Upper lobe of left lung (tissue), 6 donors: ENCODE data around the gene ATP1A1. TPM values are rescaled to one million over a fixed set of nuclear protein-coding genes. Genes with fewer than 3 reads are reported as not detected.

Experiments used
- ATAC-seq, 2 donors: fragments of 200-7000 bp; cut with Tn5 transposase; one replicate each; pipeline ENCODE4 v1.9.1; 2022; ENCODE audit warnings: mild to moderate bottlenecking in 2 of 2, moderate library complexity in 2 of 2; ENCODE audit not compliant: low FRiP score in 2 of 2
- DNase-seq, 2 donors: peaks; one replicate each; pipeline ENCODE4 v3.0.0-alpha.2; 2019 to 2020
- H3K27ac ChIP-seq, 4 donors: fragments of 200-600 bp; sonication (generic); one replicate each; pipeline ENCODE4 v1.5.1; 2016 to 2019
- H3K27me3 ChIP-seq, 4 donors: fragments of 200-600 bp; sonication (generic); one replicate each; pipeline ENCODE4 v1.5.1; 2017 to 2019
- H3K36me3 ChIP-seq, 4 donors: fragments of 200-600 bp; sonication (generic); one replicate each; pipeline ENCODE4 v1.5.1; 2016 to 2019
- H3K4me1 ChIP-seq, 4 donors: fragments of 200-600 bp; sonication (generic); one replicate each; pipeline ENCODE4 v1.5.1; 2018 to 2019
- H3K4me3 ChIP-seq, 4 donors: fragments of 200-600 bp; sonication (generic); one replicate each; pipeline ENCODE4 v1.5.1; 2017 to 2019; ENCODE audit warnings: mild to moderate bottlenecking in 2 of 4, moderate library complexity in 1 of 4
- H3K9me3 ChIP-seq, 4 donors: fragments of 200-600 bp; sonication (generic); one replicate each; pipeline ENCODE4 v1.5.1; 2018 to 2019
- CTCF ChIP-seq, 6 experiments: fragments of 450-650 bp in 4 of 6; fragments of 200-600 bp in 2 of 6; sonication (generic) in 2 of 6; IDR thresholded peaks; one replicate each; pipeline ENCODE4 v1.5.1; 2016 to 2019; ENCODE audit warnings: antibody characterized with exemption in 6 of 6
- EP300 ChIP-seq, 4 donors: sonication (generic); formaldehyde crosslinking; IDR thresholded peaks; one replicate each; pipeline ENCODE4 v1.5.1; 2017; ENCODE audit warnings: antibody characterized with exemption in 4 of 4, control low read depth in 2 of 4
- POLR2A ChIP-seq, 4 donors: fragments of 450-650 bp; IDR thresholded peaks; one replicate each; pipeline ENCODE4 v1.5.1; 2016 to 2017; ENCODE audit warnings: antibody characterized with exemption in 4 of 4, mild to moderate bottlenecking in 2 of 4
- POLR2AphosphoS5 ChIP-seq, 2 donors: sonication (generic); formaldehyde crosslinking; IDR thresholded peaks; one replicate each; pipeline ENCODE4 v1.5.1; 2017; ENCODE audit warnings: antibody characterized with exemption in 2 of 2
- WGBS, 2 donors: methylation state at CpG; one replicate each; pipeline ENCODE4 v1.1.5; 2017 to 2018; 5-methylcytosine and 5-hydroxymethylcytosine counted together
- total RNA-seq, 6 donors: library from RNA; depleted of rRNA in 4 of 6; stranded (reverse); fragments of >200 nt in 4 of 6; gene quantifications; one replicate each; pipeline versions ENCODE4 v1.1.0 to v1.2.1, GENCODE V29; 2016 to 2021
- donor health status: DM: no; HTN: no; CAD: no; lungs with moderate emphysema.
- donor health status: DM: no; HTN: yes; CAD: no; lungs with severe emphysema.

The ATP1A1 gene
- total RNA-seq, 6 donors from 2014 or later, result 383 to 829 (median 696) TPM

DNA sequence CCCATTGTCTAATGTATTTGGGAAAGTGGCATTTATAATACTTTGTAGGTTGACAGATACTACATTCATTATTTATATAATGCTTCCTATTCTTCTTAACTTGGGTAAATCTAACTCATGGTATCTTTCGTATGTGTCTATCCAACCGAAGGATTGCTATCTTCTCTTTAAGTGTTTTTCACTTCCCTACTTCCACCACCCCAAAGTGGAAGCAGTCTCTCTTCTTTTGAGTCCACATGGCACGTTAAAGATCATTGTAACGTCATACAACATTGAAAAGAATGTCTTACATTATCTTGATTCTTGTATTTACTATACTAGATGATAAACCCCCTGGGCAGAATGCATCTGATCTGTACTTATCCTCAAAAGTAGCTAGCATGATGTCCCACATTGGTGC lies 21.2 kb downstream of the ATP1A1 start:
- 83 to 90% methylated on average over 4 of the region's 4 CpGs for WGBS, 2 donors
- ATAC-seq, result no peak
- Histone ChIP-seq H3K4me1 (peaks cover 0 to 39% (median 33%) of the 10 kb centered on the region in 4 donors), H3K9me3 (no peaks in the 10 kb centered on the region), H3K27me3 (no peaks in the 10 kb centered on the region), H3K36me3 (peaks cover 65 to 100% (median 97%) of the 10 kb centered on the region in 4 donors), H3K4me3 (no peak overlapping the region), H3K27ac (peak overlapping the region in 2 of 4 donors; percentile 5 to 72)
- no peak for TF ChIP-seq POLR2AphosphoS5 (IDR thresholded peaks at IDR 0.05)
- no peak for DNase-seq

DNA sequence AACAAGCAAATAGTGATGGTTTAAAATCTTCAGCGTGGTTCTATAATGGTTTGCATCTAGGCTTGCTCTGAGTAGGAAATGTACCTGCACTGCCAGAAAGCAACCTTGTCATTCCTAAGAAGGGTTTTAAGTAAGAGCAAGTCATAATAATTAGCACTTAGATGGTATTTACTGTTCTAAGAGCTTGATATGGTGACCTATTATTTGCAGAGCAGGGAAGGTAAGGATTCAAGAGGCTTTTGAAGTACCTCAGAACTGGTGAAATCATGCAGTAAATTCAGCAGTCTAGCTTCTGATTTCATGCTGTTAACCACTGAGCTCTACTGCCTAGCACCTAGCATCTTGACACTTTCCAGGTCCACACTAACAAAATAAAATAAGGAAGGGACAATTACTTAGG lies 23.7 kb downstream of the ATP1A1 start:
- TF ChIP-seq POLR2AphosphoS5 (IDR thresholded peaks at IDR 0.05), result peak in 1 of 2 donors; percentile 36
- no peak for TF ChIP-seq CTCF (IDR thresholded peaks at IDR 0.05)
- peak in 1 of 4 donors; percentile 38 for TF ChIP-seq POLR2A (IDR thresholded peaks at IDR 0.05)
- TF ChIP-seq EP300 (IDR thresholded peaks at IDR 0.05), result peak in 2 of 4 donors; percentile 24 to 70
- H3K9me3 ChIP-seq, result no peaks in the 10 kb centered on the region
- no peak overlapping the region for H3K4me3 ChIP-seq
- 61 to 67% methylated on average over 1 of the region's 1 CpG for WGBS, 2 donors
- peak overlapping the region in 3 of 4 donors; percentile 31 to 74 (median 65) for H3K27ac ChIP-seq
- no peak for DNase-seq
- H3K36me3 ChIP-seq, result peaks cover 74 to 100% (median 99%) of the 10 kb centered on the region in 4 donors
- peak; percentile 46 to 83 for ATAC-seq
- H3K4me1 ChIP-seq, result peaks cover 0 to 24% (median 22%) of the 10 kb centered on the region in 4 donors
- H3K27me3 ChIP-seq, result no peaks in the 10 kb centered on the region

DNA sequence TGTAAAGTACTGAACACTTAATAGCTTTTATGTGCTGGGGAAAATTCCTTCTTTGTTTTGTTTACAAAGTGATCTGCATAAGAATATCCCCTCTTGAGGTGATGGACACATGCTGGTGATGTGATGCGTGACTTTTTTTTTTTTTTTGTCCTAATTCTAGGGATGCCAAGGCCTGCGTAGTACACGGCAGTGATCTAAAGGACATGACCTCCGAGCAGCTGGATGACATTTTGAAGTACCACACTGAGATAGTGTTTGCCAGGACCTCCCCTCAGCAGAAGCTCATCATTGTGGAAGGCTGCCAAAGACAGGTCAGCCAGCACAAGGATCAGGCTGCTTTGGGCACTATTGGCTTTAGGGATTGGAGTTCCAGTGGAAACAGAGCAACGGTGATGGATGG lies 24.7 kb downstream of the ATP1A1 start:
- peaks cover 0 to 19% (median 12%) of the 10 kb centered on the region in 4 donors for H3K4me1 ChIP-seq
- H3K9me3 ChIP-seq, result no peaks in the 10 kb centered on the region
- H3K27ac ChIP-seq, result peak overlapping the region in 3 of 4 donors; percentile 19 to 74 (median 53)
- peaks cover 78 to 100% (median 99%) of the 10 kb centered on the region in 4 donors for H3K36me3 ChIP-seq
- TF ChIP-seq POLR2A (IDR thresholded peaks at IDR 0.05) (no peak), EP300 (IDR thresholded peaks at IDR 0.05) (no peak), POLR2AphosphoS5 (IDR thresholded peaks at IDR 0.05) (no peak), CTCF (IDR thresholded peaks at IDR 0.05) (no peak)
- no peak overlapping the region for H3K4me3 ChIP-seq
- no peak for ATAC-seq
- no peak for DNase-seq
- 82 to 86% methylated on average over 5 of the region's 5 CpGs for WGBS, 2 donors
- H3K27me3 ChIP-seq, result no peaks in the 10 kb centered on the region

- ATAC-seq (no peak), DNase-seq (no peak)
- Histone ChIP-seq H3K27ac (no peak overlapping the region), H3K4me1 (peaks cover 0 to 12% (median 6%) of the 10 kb centered on the region in 4 donors), H3K27me3 (no peaks in the 10 kb centered on the region), H3K4me3 (no peak overlapping the region), H3K36me3 (peaks cover 89 to 100% (median 99%) of the 10 kb centered on the region in 4 donors), H3K9me3 (no peaks in the 10 kb centered on the region)
- TF ChIP-seq POLR2A (IDR thresholded peaks at IDR 0.05), result no peak
- no peak for TF ChIP-seq CTCF (IDR thresholded peaks at IDR 0.05)
- TF ChIP-seq EP300 (IDR thresholded peaks at IDR 0.05), result no peak
- no peak for TF ChIP-seq POLR2AphosphoS5 (IDR thresholded peaks at IDR 0.05)
- 92 to 100% methylated on average over 5 to 6 of the region's 6 CpGs for WGBS, 2 donors
Observed at GRCh38 chr1:116400780-116401179, 27.7 kb downstream of the ATP1A1 start.

DNA sequence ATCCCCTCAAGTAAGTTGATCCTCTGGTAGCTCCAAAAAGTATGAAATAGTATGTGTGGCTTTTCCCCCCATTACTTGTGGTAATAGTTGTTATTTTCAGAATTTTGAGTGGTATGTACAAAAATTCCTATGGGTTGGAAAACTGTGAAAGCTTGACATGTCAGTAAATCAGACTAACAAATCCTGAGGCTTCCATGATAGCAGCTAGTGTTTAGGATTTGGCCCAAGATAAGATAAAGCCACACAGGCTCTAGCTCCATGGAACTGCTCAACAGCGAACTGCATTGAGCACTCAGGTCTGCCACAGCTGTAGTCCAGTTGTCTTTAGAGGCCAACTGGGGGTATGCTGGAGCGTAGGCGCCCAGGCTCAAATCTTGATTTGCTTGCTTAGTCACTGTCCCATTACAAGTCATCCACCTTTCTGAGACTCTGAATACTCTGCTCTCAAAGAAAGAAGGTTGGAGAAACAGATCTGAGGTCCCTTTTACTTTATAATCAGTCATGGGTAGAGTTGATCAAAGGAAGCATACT lies 28.7 kb downstream of the ATP1A1 start:
- WGBS, 2 donors, result 85 to 95% methylated on average over 3 of the region's 3 CpGs
- no peaks in the 10 kb centered on the region for H3K27me3 ChIP-seq
- no peak overlapping the region for H3K4me3 ChIP-seq
- TF ChIP-seq EP300 (IDR thresholded peaks at IDR 0.05) (no peak), POLR2AphosphoS5 (IDR thresholded peaks at IDR 0.05) (no peak), POLR2A (IDR thresholded peaks at IDR 0.05) (no peak), CTCF (IDR thresholded peaks at IDR 0.05) (no peak)
- no peak overlapping the region for H3K27ac ChIP-seq
- no peaks in the 10 kb centered on the region for H3K9me3 ChIP-seq
- ATAC-seq, result no peak
- no peak for DNase-seq
- H3K36me3 ChIP-seq, result peaks cover 90 to 100% (median 100%) of the 10 kb centered on the region in 4 donors
- H3K4me1 ChIP-seq, result peaks cover 0 to 7% (median 3%) of the 10 kb centered on the region in 4 donors
